Loucy (cell line): ENCODE data around the gene CTIF.

ENCODE experiments used
- H2AFZ ChIP-seq: fragments of 200-600 bp; sonication (generic); 2 replicates; pipeline ENCODE4 v1.6.0; 2016; ENCODE audit warnings: antibody characterized with exemption, mild to moderate bottlenecking, low read length, moderate library complexity
- H3F3A ChIP-seq: fragments of 200-600 bp; 2 replicates; pipeline ENCODE4 v1.6.0; 2016; ENCODE audit warnings: antibody characterized with exemption, low read depth, mild to moderate bottlenecking
- H3K27me3 ChIP-seq: fragments of 200-600 bp; sonication (generic); 2 replicates; pipeline ENCODE4 v1.6.1; 2014; ENCODE audit warnings: low read length, mild to moderate bottlenecking; ENCODE audit not compliant: insufficient read depth, poor library complexity, severe bottlenecking
- H3K36me3 ChIP-seq: fragments of 200-600 bp; sonication (generic); 2 replicates; pipeline ENCODE4 v1.6.1; 2016; ENCODE audit warnings: low read length; ENCODE audit not compliant: insufficient read depth
- H3K4me1 ChIP-seq: fragments of 200-600 bp; sonication (generic); 2 replicates; pipeline ENCODE4 v1.5.1; 2014; ENCODE audit warnings: low read length, mild to moderate bottlenecking; ENCODE audit not compliant: insufficient read depth, poor library complexity, severe bottlenecking
- H3K4me2 ChIP-seq: fragments of 200-600 bp; sonication (generic); 2 replicates; pipeline ENCODE4 v1.6.0; 2014; ENCODE audit warnings: antibody characterized with exemption, low read length, low read depth, mild to moderate bottlenecking; ENCODE audit not compliant: poor library complexity, severe bottlenecking
- H3K4me3 ChIP-seq: fragments of 200-600 bp; sonication (generic); 2 replicates; pipeline ENCODE4 v1.5.1; 2014; ENCODE audit warnings: low read length, mild to moderate bottlenecking, mixed read lengths; ENCODE audit not compliant: poor library complexity, severe bottlenecking
- H3K79me2 ChIP-seq: fragments of 200-600 bp; sonication (generic); 2 replicates; pipeline ENCODE4 v1.6.1; 2014; ENCODE audit warnings: low read length; ENCODE audit not compliant: insufficient read depth
- H3K9ac ChIP-seq: fragments of 200-600 bp; sonication (generic); 2 replicates; pipeline ENCODE4 v1.6.0; 2014; ENCODE audit warnings: mild to moderate bottlenecking, low read depth, low read length, moderate library complexity; ENCODE audit not compliant: poor library complexity, severe bottlenecking
- H3K9me2 ChIP-seq: fragments of 200-600 bp; sonication (generic); replicated peaks from 2 replicates; pipeline ENCODE4 v1.6.1; 2016; ENCODE audit warnings: low read depth, low read length, mixed read lengths
- H3K9me3 ChIP-seq: fragments of 200-600 bp; sonication (generic); 2 replicates; pipeline ENCODE4 v1.6.1; 2014; ENCODE audit warnings: mild to moderate bottlenecking, antibody characterized with exemption, low read length, low read depth; ENCODE audit not compliant: insufficient read depth
- H4K20me1 ChIP-seq: fragments of 200-600 bp; sonication (generic); 2 replicates; pipeline ENCODE4 v1.6.0; 2014; ENCODE audit warnings: antibody characterized with exemption, low read length, mild to moderate bottlenecking; ENCODE audit not compliant: insufficient read depth, poor library complexity, severe bottlenecking
- EZH2phosphoT487 ChIP-seq: fragments of 200-600 bp; IDR thresholded peaks from 2 replicates; pipeline ENCODE4 v1.6.1; 2018; ENCODE audit warnings: antibody characterized with exemption, mild to moderate bottlenecking, moderate library complexity, borderline replicate concordance
- TF ChIP-seq, protein P1 (sequence below): fragments of 200-600 bp; sonication (generic); conservative IDR thresholded peaks from 2 replicates; pipeline ENCODE4 v1.5.1; 2014; ENCODE audit warnings: mild to moderate bottlenecking, antibody characterized with exemption, low read length

Gene CTIF

DNA sequence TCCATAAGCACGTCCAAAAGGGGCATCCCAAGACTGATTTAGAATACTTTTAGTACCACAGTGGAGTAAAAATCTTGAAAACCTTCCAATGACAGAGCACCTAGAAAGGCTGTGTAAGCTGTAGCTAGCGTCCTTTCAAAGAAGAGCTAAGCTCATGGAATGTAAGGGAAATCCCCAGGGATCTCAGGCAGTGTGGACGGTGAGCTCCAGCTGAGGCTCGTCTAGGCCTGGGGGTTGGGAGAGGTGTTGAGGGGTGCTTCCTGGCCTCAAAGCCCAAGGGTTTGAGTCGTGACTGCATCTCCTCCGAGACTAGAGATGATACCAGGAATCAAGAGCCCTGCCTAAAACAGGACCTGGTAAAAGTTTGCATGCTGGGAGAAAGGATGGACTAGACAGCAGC is 7.6 kb downstream of the CTIF start:
- Histone ChIP-seq H3K36me3 (no peaks in the 10 kb centered on the region), H3K4me1 (peaks cover 90% of the 10 kb centered on the region), H3K4me2 (no peak overlapping the region), H3K4me3 (no peak overlapping the region), H3K9me2 (no peaks in the 10 kb centered on the region), H3F3A (peaks cover 10% of the 10 kb centered on the region; the same call in 1 of the 2 replicates), H4K20me1 (peaks cover 10% of the 10 kb centered on the region), H3K27me3 (no peaks in the 10 kb centered on the region), H3K79me2 (peaks cover 42% of the 10 kb centered on the region; the same call in 1 of the 2 replicates), H3K9ac (peak overlapping the region; percentile 20), H3K9me3 (no peaks in the 10 kb centered on the region), H2AFZ (no peak overlapping the region)
- TF ChIP-seq, protein P1, sequence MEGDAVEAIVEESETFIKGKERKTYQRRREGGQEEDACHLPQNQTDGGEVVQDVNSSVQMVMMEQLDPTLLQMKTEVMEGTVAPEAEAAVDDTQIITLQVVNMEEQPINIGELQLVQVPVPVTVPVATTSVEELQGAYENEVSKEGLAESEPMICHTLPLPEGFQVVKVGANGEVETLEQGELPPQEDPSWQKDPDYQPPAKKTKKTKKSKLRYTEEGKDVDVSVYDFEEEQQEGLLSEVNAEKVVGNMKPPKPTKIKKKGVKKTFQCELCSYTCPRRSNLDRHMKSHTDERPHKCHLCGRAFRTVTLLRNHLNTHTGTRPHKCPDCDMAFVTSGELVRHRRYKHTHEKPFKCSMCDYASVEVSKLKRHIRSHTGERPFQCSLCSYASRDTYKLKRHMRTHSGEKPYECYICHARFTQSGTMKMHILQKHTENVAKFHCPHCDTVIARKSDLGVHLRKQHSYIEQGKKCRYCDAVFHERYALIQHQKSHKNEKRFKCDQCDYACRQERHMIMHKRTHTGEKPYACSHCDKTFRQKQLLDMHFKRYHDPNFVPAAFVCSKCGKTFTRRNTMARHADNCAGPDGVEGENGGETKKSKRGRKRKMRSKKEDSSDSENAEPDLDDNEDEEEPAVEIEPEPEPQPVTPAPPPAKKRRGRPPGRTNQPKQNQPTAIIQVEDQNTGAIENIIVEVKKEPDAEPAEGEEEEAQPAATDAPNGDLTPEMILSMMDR, result no peak
- no peak for TF ChIP-seq EZH2phosphoT487

DNA sequence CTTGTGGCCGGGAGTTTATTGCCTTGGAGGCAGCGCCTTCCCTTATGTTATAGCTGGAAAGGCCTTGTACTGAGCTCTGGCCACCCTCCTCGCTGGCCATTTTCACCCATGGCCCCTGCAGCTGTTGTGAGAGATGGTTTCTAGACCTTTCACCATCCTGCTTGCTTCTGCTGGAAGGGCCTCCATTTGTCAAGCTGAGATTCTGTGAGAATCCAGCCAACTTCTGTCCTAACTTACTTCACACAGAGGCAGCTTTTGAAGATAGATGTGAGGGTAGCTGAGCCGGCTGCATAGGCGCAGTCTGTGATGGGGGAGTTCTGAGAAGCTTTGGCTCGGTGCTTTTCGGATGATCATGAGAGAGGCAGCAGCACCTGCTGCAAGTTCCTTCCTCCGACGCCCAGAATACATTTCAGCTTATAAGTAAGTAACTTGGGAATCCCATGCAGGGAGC is 8.7 kb downstream of the CTIF start:
- peak overlapping the region; percentile 65 for H3K4me2 ChIP-seq
- peaks cover 5% of the 10 kb centered on the region for H4K20me1 ChIP-seq

DNA sequence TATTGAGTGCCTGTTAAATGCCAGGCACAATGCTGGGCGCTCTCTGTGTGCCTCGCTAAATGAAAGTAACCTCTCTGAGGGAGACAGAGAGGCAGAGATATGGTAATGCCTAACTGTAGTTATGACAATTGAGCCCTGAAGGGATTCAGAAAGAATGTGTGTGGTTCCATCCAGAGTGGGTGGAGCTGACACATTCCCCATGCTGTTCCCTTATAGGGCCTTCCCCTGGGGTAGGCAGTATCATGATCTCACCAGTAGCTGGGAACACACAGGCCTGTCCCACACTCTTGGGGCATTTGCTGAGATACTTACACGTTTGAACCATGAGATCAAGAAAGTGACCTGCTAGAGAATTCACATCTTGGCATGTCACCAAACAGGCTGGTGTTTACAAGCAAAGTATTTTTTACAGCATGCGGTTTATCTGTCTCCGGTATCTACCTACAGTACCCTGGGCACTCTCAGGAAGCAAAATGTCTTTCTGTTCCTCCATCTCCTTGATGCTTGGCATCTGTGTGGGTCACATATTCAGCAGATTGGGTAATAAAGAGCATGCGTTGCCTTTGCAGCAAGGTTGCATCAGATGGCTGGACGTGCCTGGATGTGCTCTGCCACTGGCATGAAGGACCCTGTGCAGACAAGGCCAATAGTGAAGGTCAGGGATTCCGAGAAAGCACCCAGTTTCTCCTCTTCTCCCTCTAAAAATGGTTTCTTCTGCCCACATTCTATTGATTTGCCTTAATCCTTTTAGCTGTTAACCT is 9.4 kb downstream of the CTIF start:
- peaks cover 73% of the 10 kb centered on the region for H3K4me1 ChIP-seq
- H2AFZ ChIP-seq, result no peak overlapping the region
- no peaks in the 10 kb centered on the region for H3K9me2 ChIP-seq
- no peaks in the 10 kb centered on the region for H3K36me3 ChIP-seq
- peak overlapping the region; percentile 20 for H3K9ac ChIP-seq
- no peaks in the 10 kb centered on the region for H3F3A ChIP-seq
- no peaks in the 10 kb centered on the region for H3K27me3 ChIP-seq
- H3K4me3 ChIP-seq, result peak overlapping the region; percentile 47
- TF ChIP-seq EZH2phosphoT487, result no peak
- TF ChIP-seq, protein P1, result no peak
- H3K9me3 ChIP-seq, result no peaks in the 10 kb centered on the region
- H3K4me2 ChIP-seq, result peak overlapping the region; percentile 65
- no peaks in the 10 kb centered on the region for H4K20me1 ChIP-seq
- H3K79me2 ChIP-seq, result peaks cover 41% of the 10 kb centered on the region; the same call in 1 of the 2 replicates

More for the DNA sequence above, 8.7 kb downstream of the CTIF start:
- Histone ChIP-seq H3K9me2 (no peaks in the 10 kb centered on the region), H3K9me3 (no peaks in the 10 kb centered on the region), H3K79me2 (peaks cover 42% of the 10 kb centered on the region; the same call in 1 of the 2 replicates), H3K36me3 (no peaks in the 10 kb centered on the region), H3K4me1 (peaks cover 79% of the 10 kb centered on the region), H3K27me3 (no peaks in the 10 kb centered on the region), H3K9ac (peak overlapping the region; percentile 20), H2AFZ (no peak overlapping the region), H3F3A (0 out of 2 replicates have a peak, but pooled peaks cover under 1% of the 10 kb centered on the region), H3K4me3 (no peak overlapping the region)
- TF ChIP-seq, protein P1, result no peak
- no peak for TF ChIP-seq EZH2phosphoT487
